GM06990 (cell line): Measurements from ENCODE around the gene CCT8.

Experiments used
- DNase-seq: peaks from one replicate; pipeline ENCODE4 v3.0.0-alpha.2; 2011; ENCODE audit not compliant: insufficient read length; ENCODE audit errors: extremely low read depth
- H3K27me3 ChIP-seq: replicated peaks from 2 replicates; pipeline ENCODE4 v1.6.0; 2011; ENCODE audit warnings: low read length; ENCODE audit not compliant: control insufficient read depth, insufficient read depth
- H3K36me3 ChIP-seq: 2 replicates; pipeline ENCODE4 v1.5.1; 2011; ENCODE audit warnings: low read length; ENCODE audit not compliant: control insufficient read depth, insufficient read depth
- H3K4me3 ChIP-seq: replicated peaks from 2 replicates; pipeline ENCODE4 v1.5.1; 2011; ENCODE audit warnings: low read depth, mild to moderate bottlenecking, control low read depth, low read length
- CTCF ChIP-seq: IDR thresholded peaks from 2 replicates; pipeline ENCODE4 v1.5.1; 2011; ENCODE audit warnings: low read length, control low read depth, mild to moderate bottlenecking, inconsistent platforms; ENCODE audit not compliant: insufficient read depth, poor library complexity, severe bottlenecking

The CCT8 gene

GRCh38 chr21:29092102-29092959 lies 18.9 kb upstream of the CCT8 start:
- no peak for TF ChIP-seq CTCF
- Histone ChIP-seq H3K36me3 (no peaks in the 10 kb centered on the region), H3K4me3 (no peak overlapping the region), H3K27me3 (no peaks in the 10 kb centered on the region)
- DNase-seq = no peak

- DNase-seq = no peak
- H3K36me3 ChIP-seq = no peaks in the 10 kb centered on the region
- TF ChIP-seq CTCF = no peak
Observed at GRCh38 chr21:29091033-29091432, 17.6 kb upstream of the CCT8 start.

GRCh38 chr21:29085106-29085752 lies 11.8 kb upstream of the CCT8 start:
- no peak overlapping the region for H3K4me3 ChIP-seq
- TF ChIP-seq CTCF = no peak
- no peaks in the 10 kb centered on the region for H3K27me3 ChIP-seq
- H3K36me3 ChIP-seq = no peaks in the 10 kb centered on the region
- DNase-seq = no peak

More at GRCh38 chr21:29091033-29091432, 17.6 kb upstream of the CCT8 start:
- Histone ChIP-seq H3K4me3 (no peak overlapping the region), H3K27me3 (no peaks in the 10 kb centered on the region)

- no peaks in the 10 kb centered on the region; the same call in 1 of the 2 replicates for H3K36me3 ChIP-seq
- H3K4me3 ChIP-seq = no peak overlapping the region
- H3K27me3 ChIP-seq = no peaks in the 10 kb centered on the region
- TF ChIP-seq CTCF = no peak
- no peak for DNase-seq
Observed at GRCh38 chr21:29084372-29084771, 10.9 kb upstream of the CCT8 start.

- no peak for TF ChIP-seq CTCF
- Histone ChIP-seq H3K4me3 (no peak overlapping the region), H3K27me3 (no peaks in the 10 kb centered on the region), H3K36me3 (no peaks in the 10 kb centered on the region; the same call in 1 of the 2 replicates)
- DNase-seq = no peak
Observed at GRCh38 chr21:29083306-29083705, 9.9 kb upstream of the CCT8 start.
